ENCODE results near the gene DPT.

DPT gene

DNA sequence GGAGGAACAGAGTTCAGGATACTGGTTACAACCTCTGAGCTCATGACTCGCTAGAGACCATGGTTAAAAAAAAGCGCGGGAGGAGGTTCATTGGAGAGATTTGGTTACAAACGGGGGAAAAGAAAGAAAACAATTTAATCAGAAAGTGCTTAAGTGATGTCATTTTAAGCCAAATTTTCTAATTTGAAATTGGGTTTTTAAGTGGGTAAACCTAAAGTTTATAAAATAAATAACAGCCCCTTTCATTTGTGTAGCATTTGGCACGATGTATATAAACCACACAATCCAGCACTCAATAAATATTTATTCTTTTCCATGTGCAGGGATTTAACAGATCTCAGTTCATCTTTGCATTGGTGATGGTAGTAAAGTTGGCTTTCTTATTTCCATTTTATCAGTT lies 7.0 kb upstream of the DPT start:
- TF ChIP-seq, protein P1, sequence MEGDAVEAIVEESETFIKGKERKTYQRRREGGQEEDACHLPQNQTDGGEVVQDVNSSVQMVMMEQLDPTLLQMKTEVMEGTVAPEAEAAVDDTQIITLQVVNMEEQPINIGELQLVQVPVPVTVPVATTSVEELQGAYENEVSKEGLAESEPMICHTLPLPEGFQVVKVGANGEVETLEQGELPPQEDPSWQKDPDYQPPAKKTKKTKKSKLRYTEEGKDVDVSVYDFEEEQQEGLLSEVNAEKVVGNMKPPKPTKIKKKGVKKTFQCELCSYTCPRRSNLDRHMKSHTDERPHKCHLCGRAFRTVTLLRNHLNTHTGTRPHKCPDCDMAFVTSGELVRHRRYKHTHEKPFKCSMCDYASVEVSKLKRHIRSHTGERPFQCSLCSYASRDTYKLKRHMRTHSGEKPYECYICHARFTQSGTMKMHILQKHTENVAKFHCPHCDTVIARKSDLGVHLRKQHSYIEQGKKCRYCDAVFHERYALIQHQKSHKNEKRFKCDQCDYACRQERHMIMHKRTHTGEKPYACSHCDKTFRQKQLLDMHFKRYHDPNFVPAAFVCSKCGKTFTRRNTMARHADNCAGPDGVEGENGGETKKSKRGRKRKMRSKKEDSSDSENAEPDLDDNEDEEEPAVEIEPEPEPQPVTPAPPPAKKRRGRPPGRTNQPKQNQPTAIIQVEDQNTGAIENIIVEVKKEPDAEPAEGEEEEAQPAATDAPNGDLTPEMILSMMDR (conservative IDR thresholded peaks at IDR 0.05): no peak
- H3K27ac ChIP-seq: no peak overlapping the region

DNA sequence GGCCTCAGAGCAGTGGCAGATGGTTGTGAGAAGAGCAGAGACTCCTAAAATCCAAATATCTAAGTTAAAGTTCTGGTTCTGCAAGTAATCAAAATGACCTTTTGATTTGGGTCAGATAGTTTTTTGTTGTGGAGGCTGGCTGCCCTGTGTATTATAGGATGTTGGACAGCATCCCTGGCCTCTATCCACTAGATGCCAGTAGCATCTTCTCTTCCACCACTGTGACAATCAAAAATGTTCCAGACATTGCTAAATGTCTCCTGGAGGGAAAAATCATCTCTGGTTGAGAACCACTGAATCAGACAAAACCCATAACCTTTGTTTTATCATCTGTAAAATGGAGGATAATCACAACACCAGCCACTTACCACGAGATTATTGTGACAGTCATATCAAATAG lies 5.9 kb upstream of the DPT start:
- TF ChIP-seq, protein P1 (conservative IDR thresholded peaks at IDR 0.05): peak; percentile 59
- H3K27ac ChIP-seq: no peak overlapping the region

DNA sequence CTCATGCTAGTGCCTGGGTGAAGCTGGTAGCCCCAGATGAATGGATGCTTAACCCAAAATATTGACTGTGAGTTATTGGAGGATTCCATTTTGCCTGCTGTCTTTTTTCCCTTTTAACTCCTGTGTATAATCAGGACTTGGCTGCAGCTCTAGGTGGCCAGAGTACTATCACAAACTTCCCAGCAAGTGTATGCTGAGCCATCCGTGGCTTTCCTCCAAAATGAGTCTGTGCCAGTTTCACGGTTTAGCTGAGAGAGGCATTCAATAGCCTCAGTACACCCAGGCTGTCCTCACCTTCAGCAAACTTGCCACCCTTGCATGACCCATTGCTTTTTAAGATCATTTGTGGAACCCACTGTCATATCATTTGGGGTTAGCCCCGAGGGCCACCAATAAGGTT lies 5.3 kb upstream of the DPT start:
- no peak overlapping the region for H3K27ac ChIP-seq
- TF ChIP-seq, protein P1 (conservative IDR thresholded peaks at IDR 0.05): no peak

DNA sequence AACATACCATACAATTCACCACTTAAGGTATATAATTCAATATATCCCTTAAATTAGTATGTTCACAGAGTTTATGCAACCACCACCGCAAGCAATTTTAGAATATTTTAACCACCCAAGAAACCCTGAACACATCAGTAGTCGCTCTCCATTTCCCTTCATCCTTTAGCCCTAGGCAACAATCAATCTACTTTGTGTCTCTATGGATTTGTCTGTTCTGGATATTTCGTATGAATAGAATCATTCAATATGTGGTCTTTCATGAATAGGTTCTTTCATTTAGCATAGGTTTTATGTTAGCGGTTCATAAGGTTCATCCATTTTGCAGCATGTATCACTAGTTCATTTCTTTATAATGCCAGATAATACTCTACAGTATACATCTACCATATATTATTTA lies 4.2 kb upstream of the DPT start:
- TF ChIP-seq, protein P1 (conservative IDR thresholded peaks at IDR 0.05): no peak
- H3K27ac ChIP-seq: no peak overlapping the region

DNA sequence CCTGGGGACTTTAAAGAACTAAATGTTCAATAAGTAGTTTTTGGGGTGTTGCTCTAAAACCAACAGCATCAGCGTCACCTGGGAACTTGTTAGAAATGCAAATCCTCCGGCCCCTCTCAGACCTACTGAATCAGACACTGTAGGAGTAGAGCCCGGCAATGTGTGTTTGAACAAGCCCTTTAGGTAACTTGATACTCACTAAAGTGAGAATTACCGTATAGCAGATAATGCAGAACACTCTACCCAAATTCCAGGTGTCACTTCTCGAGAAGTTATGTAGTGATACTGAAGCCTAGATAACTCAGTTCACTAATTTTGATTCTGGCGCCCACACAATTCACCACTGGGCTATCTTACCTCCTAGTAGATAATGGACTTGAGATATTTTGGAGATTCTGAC lies 3.7 kb upstream of the DPT start:
- no peak overlapping the region for H3K27ac ChIP-seq
- TF ChIP-seq, protein P1 (conservative IDR thresholded peaks at IDR 0.05): no peak

DNA sequence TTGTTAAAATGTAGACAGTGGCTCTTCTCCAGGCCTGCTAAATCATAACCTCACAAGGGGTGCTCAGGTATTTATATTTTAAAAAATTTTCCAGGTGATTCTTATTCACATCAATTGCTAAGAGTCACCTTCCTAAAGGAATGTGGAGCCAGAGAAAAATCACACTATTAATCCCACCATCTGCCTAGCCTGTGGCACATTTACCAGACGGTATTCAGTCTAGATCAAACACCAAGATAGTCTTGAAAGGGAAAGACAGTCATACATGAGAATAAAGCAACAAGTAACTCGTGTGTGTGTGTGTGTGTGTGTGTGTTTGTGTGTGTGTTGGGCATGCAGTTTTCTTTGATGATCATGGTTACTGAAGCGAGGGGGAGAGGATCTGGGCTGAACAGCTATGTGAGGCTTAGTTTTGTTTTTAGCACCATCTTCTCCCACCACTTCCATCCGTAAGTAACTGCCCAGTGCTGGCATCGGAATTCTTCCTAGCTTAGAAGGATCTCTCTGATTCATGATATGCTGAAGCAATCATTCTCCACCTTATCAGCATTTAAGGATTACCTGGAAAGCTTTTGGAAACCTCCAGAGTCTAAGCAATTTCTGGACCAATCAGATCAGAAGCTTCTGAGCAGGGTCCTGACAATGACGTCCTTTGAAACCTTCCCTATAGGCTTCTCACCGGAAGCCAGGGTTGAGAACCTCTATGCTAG lies 2.4 kb upstream of the DPT start:
- no peak overlapping the region for H3K27ac ChIP-seq
- TF ChIP-seq, protein P1 (conservative IDR thresholded peaks at IDR 0.05): no peak

DNA sequence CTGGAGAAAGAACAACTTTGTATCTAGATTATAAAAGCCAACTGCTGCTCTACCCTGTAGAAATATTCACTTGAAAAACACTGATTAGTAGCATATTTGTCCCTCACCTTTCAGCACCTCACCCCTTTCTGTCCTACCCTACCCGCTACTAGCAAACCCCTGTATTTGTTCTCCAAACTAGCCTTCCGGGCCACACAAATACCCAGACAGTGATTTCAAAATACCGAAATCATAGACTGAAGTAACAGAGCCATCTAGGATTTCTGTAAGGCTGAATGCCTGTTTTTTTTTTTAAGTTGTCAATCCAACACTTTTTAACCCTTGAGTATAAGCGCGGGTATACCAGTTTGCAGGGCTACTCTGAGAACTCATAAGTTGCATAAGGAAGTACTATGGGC lies 398 bp upstream of the DPT start:
- no peak overlapping the region for H3K27ac ChIP-seq
- TF ChIP-seq, protein P1 (conservative IDR thresholded peaks at IDR 0.05): no peak

All from VCaP (cell line).